WI38 (cell line): ENCODE measurements around the gene CORO6.

Experiments
- H3K4me3 ChIP-seq: 2 replicates; pipeline ENCODE4 v1.5.1; 2011; ENCODE audit warnings: low read depth, mild to moderate bottlenecking, control low read depth, low read length
- CTCF ChIP-seq: IDR thresholded peaks from 2 replicates; pipeline ENCODE4 v1.5.1; 2012; ENCODE audit warnings: low read depth, mild to moderate bottlenecking, control low read depth, low read length

CORO6 gene

GRCh38 chr17:29630630-29631193 is 8.0 kb upstream of the CORO6 start:
- H3K4me3 ChIP-seq, result no peak overlapping the region
- no peak for TF ChIP-seq CTCF

- TF ChIP-seq CTCF, result no peak
- no peak overlapping the region for H3K4me3 ChIP-seq
These were observed 7.1 kb upstream of the CORO6 start for GRCh38 chr17:29629839-29630238.

- TF ChIP-seq CTCF, result no peak
These were observed 5.9 kb upstream of the CORO6 start for GRCh38 chr17:29628644-29629043.

GRCh38 chr17:29627951-29628350 is 5.2 kb upstream of the CORO6 start:
- H3K4me3 ChIP-seq, result no peak overlapping the region
- no peak for TF ChIP-seq CTCF

More at GRCh38 chr17:29628644-29629043, 5.9 kb upstream of the CORO6 start:
- no peak overlapping the region for H3K4me3 ChIP-seq

- no peak overlapping the region for H3K4me3 ChIP-seq
- TF ChIP-seq CTCF, result no peak
These were observed 2.5 kb upstream of the CORO6 start for GRCh38 chr17:29625037-29625750.

- no peak for TF ChIP-seq CTCF
- H3K4me3 ChIP-seq, result no peak overlapping the region
These were observed 1.9 kb upstream of the CORO6 start for GRCh38 chr17:29624586-29624985.

- TF ChIP-seq CTCF, result no peak
- H3K4me3 ChIP-seq, result peak overlapping the region; percentile 75
These were observed 553 bp upstream of the CORO6 start for GRCh38 chr17:29623283-29623647.
